ENCODE data around the gene SLC37A3.

Gene SLC37A3

GRCh38 chr7:140390466-140391190 lies 7.7 kb downstream of the SLC37A3 start:
- H3K36me3 ChIP-seq (replicated peaks; ENCODE audit: low read depth, low read length): no peaks in the 10 kb centered on the region
- H3K27ac ChIP-seq (ENCODE audit: low read length): no peak overlapping the region
- no peaks in the 10 kb centered on the region for H3K79me2 ChIP-seq (ENCODE audit: low read length)
- peak overlapping the region; percentile 34 for H3K4me3 ChIP-seq (ENCODE audit: low read length)
- H3K9ac ChIP-seq (ENCODE audit: low read length): no peak overlapping the region
- H3K4me2 ChIP-seq (ENCODE audit: low read length): peak overlapping the region; percentile 58
- H3K27me3 ChIP-seq (ENCODE audit: low read depth, low read length): peaks cover 50% of the 10 kb centered on the region
- H3K9me3 ChIP-seq (ENCODE audit: insufficient read depth, low read length): no peaks in the 10 kb centered on the region
- H3K4me1 ChIP-seq (ENCODE audit: low read length): peaks cover 24% of the 10 kb centered on the region
- peaks cover 67% of the 10 kb centered on the region for H4K20me1 ChIP-seq (ENCODE audit: insufficient read depth, low read length)
- no peak overlapping the region for H2AFZ ChIP-seq (ENCODE audit: low read depth, low read length)
- TF ChIP-seq CTCF (IDR thresholded peaks at IDR 0.05; ENCODE audit: low read depth, low read length) (no peak), EZH2phosphoT487 (IDR thresholded peaks at IDR 0.05; ENCODE audit: low read depth) (peak; percentile 81)

- H3K27ac ChIP-seq (ENCODE audit: low read length): no peak overlapping the region
Measured at GRCh38 chr7:140390034-140390433, 8.3 kb downstream of the SLC37A3 start.

GRCh38 chr7:140389445-140389844 lies 8.9 kb downstream of the SLC37A3 start:
- Histone ChIP-seq H3K9ac (ENCODE audit: low read length) (no peak overlapping the region), H3K4me2 (ENCODE audit: low read length) (no peak overlapping the region), H3K27me3 (ENCODE audit: low read depth, low read length) (peaks cover 50% of the 10 kb centered on the region), H2AFZ (ENCODE audit: low read depth, low read length) (no peak overlapping the region), H3K27ac (ENCODE audit: low read length) (no peak overlapping the region), H4K20me1 (ENCODE audit: insufficient read depth, low read length) (peaks cover 71% of the 10 kb centered on the region), H3K36me3 (replicated peaks; ENCODE audit: low read depth, low read length) (no peaks in the 10 kb centered on the region), H3K4me3 (ENCODE audit: low read length) (no peak overlapping the region), H3K79me2 (ENCODE audit: low read length) (no peaks in the 10 kb centered on the region), H3K4me1 (ENCODE audit: low read length) (peaks cover 24% of the 10 kb centered on the region), H3K9me3 (ENCODE audit: insufficient read depth, low read length) (no peaks in the 10 kb centered on the region)
- TF ChIP-seq EZH2phosphoT487 (IDR thresholded peaks at IDR 0.05; ENCODE audit: low read depth) (no peak), CTCF (IDR thresholded peaks at IDR 0.05; ENCODE audit: low read depth, low read length) (no peak)

More at GRCh38 chr7:140390034-140390433, 8.3 kb downstream of the SLC37A3 start:
- no peaks in the 10 kb centered on the region for H3K9me3 ChIP-seq (ENCODE audit: insufficient read depth, low read length)
- H3K27me3 ChIP-seq (ENCODE audit: low read depth, low read length): peaks cover 50% of the 10 kb centered on the region
- no peak for TF ChIP-seq CTCF (IDR thresholded peaks at IDR 0.05; ENCODE audit: low read depth, low read length)
- no peak for TF ChIP-seq EZH2phosphoT487 (IDR thresholded peaks at IDR 0.05; ENCODE audit: low read depth)
- no peaks in the 10 kb centered on the region for H3K79me2 ChIP-seq (ENCODE audit: low read length)
- H3K4me2 ChIP-seq (ENCODE audit: low read length): peak overlapping the region; percentile 58
- peaks cover 24% of the 10 kb centered on the region for H3K4me1 ChIP-seq (ENCODE audit: low read length)
- no peak overlapping the region for H2AFZ ChIP-seq (ENCODE audit: low read depth, low read length)
- H3K4me3 ChIP-seq (ENCODE audit: low read length): peak overlapping the region; percentile 34
- H3K36me3 ChIP-seq (replicated peaks; ENCODE audit: low read depth, low read length): no peaks in the 10 kb centered on the region
- no peak overlapping the region for H3K9ac ChIP-seq (ENCODE audit: low read length)
- peaks cover 67% of the 10 kb centered on the region for H4K20me1 ChIP-seq (ENCODE audit: insufficient read depth, low read length)

GRCh38 chr7:140384894-140385545 lies 13.3 kb downstream of the SLC37A3 start:
- Histone ChIP-seq H2AFZ (ENCODE audit: low read depth, low read length) (no peak overlapping the region), H3K79me2 (ENCODE audit: low read length) (no peaks in the 10 kb centered on the region), H3K4me1 (ENCODE audit: low read length) (peaks cover 7% of the 10 kb centered on the region), H3K4me2 (ENCODE audit: low read length) (no peak overlapping the region), H4K20me1 (ENCODE audit: insufficient read depth, low read length) (peaks cover 34% of the 10 kb centered on the region), H3K4me3 (ENCODE audit: low read length) (no peak overlapping the region), H3K27me3 (ENCODE audit: low read depth, low read length) (peaks cover 19% of the 10 kb centered on the region), H3K27ac (ENCODE audit: low read length) (no peak overlapping the region), H3K9ac (ENCODE audit: low read length) (no peak overlapping the region), H3K9me3 (ENCODE audit: insufficient read depth, low read length) (no peaks in the 10 kb centered on the region), H3K36me3 (replicated peaks; ENCODE audit: low read depth, low read length) (peaks cover under 1% of the 10 kb centered on the region)
- TF ChIP-seq CTCF (IDR thresholded peaks at IDR 0.05; ENCODE audit: low read depth, low read length) (no peak), EZH2phosphoT487 (IDR thresholded peaks at IDR 0.05; ENCODE audit: low read depth) (no peak)
